DND-41 (cell line): Measurements from ENCODE around the gene CNBD2.

Experiments used
- ATAC-seq: fragments of 200-7000 bp; cut with Tn5 transposase; 3 replicates; pipeline ENCODE4 v1.9.1; 2021; ENCODE audit warnings: low read depth; ENCODE audit not compliant: insufficient read depth
- DNase-seq: peaks from one replicate; pipeline ENCODE4 v3.0.0-alpha.2; 2020
- H2AFZ ChIP-seq: 2 replicates; pipeline ENCODE4 v1.6.0; 2012; ENCODE audit warnings: low read depth, low read length
- H3K27ac ChIP-seq: 2 replicates; pipeline ENCODE4 v1.5.1; 2012; ENCODE audit warnings: low read length, inconsistent platforms
- H3K27me3 ChIP-seq: fragments of 200-600 bp; sonication (generic); 2 replicates; pipeline ENCODE4 v1.6.0; 2012; ENCODE audit warnings: low read length, mild to moderate bottlenecking, inconsistent platforms; ENCODE audit not compliant: insufficient read depth, poor library complexity
- H3K36me3 ChIP-seq: 2 replicates; pipeline ENCODE4 v1.5.1; 2012; ENCODE audit warnings: low read length, inconsistent platforms; ENCODE audit not compliant: insufficient read depth
- H3K4me1 ChIP-seq: 2 replicates; pipeline ENCODE4 v1.5.1; 2012; ENCODE audit warnings: mild to moderate bottlenecking, low read length; ENCODE audit not compliant: insufficient read depth
- H3K4me2 ChIP-seq: 2 replicates; pipeline ENCODE4 v1.6.0; 2012; ENCODE audit warnings: mild to moderate bottlenecking, moderate library complexity, low read length, inconsistent platforms; ENCODE audit not compliant: insufficient read depth
- H3K4me3 ChIP-seq, 2 experiments: fragments of 200-600 bp in 1 of 2; shearing (Covaris generic) in 1 of 2; 2 replicates each; pipeline ENCODE4 v1.5.1; 2012 to 2016; ENCODE audit warnings: inconsistent platforms in 2 of 2, low read length in 2 of 2, mild to moderate bottlenecking in 2 of 2, low read depth in 1 of 2, moderate library complexity in 1 of 2
- H3K79me2 ChIP-seq: 2 replicates; pipeline ENCODE4 v1.6.0; 2012; ENCODE audit warnings: low read length, inconsistent platforms; ENCODE audit not compliant: insufficient read depth
- H3K9ac ChIP-seq: 2 replicates; pipeline ENCODE4 v1.6.0; 2012; ENCODE audit warnings: low read depth, mild to moderate bottlenecking, inconsistent platforms, low read length, moderate library complexity
- H3K9me3 ChIP-seq: 2 replicates; pipeline ENCODE4 v1.5.1; 2012; ENCODE audit warnings: low read length, moderate library complexity, mild to moderate bottlenecking, inconsistent platforms; ENCODE audit not compliant: insufficient read depth, severe bottlenecking
- H4K20me1 ChIP-seq: 2 replicates; pipeline ENCODE4 v1.6.0; 2012; ENCODE audit warnings: low read length; ENCODE audit not compliant: insufficient read depth
- CTCF ChIP-seq: IDR thresholded peaks from 2 replicates; pipeline ENCODE4 v1.5.1; 2012; ENCODE audit warnings: borderline replicate concordance, low read length, moderate library complexity, mild to moderate bottlenecking; ENCODE audit not compliant: poor library complexity, severe bottlenecking; ENCODE audit errors: extremely low read depth
- EZH2 ChIP-seq: IDR thresholded peaks from 3 replicates; pipeline ENCODE4 v1.6.1; 2012; ENCODE audit warnings: borderline replicate concordance, low read depth, mild to moderate bottlenecking, moderate library complexity, low read length, inconsistent platforms; ENCODE audit not compliant: severe bottlenecking

CNBD2 gene

GRCh38 chr20:35981969-35982368 is 13.6 kb downstream of the CNBD2 start:
- H3K9me3 ChIP-seq, result no peaks in the 10 kb centered on the region
- H3K4me1 ChIP-seq, result no peaks in the 10 kb centered on the region
- H3K4me2 ChIP-seq, result no peak overlapping the region
- H4K20me1 ChIP-seq, result no peaks in the 10 kb centered on the region
- H3K27me3 ChIP-seq, result peaks cover 14% of the 10 kb centered on the region
- no peak for DNase-seq
- no peaks in the 10 kb centered on the region for H3K36me3 ChIP-seq
- H3K27ac ChIP-seq, result no peak overlapping the region
- H3K79me2 ChIP-seq, result no peaks in the 10 kb centered on the region
- H3K9ac ChIP-seq, result no peak overlapping the region
- no peak overlapping the region for H2AFZ ChIP-seq
- TF ChIP-seq CTCF, result no peak
- no peak for ATAC-seq
- no peak overlapping the region for H3K4me3 ChIP-seq

- no peak overlapping the region for H3K9ac ChIP-seq
- no peak overlapping the region for H2AFZ ChIP-seq
- DNase-seq (no peak), ATAC-seq (no peak)
- no peaks in the 10 kb centered on the region for H3K79me2 ChIP-seq
- H3K36me3 ChIP-seq, result no peaks in the 10 kb centered on the region
- no peaks in the 10 kb centered on the region for H3K9me3 ChIP-seq
- peaks cover 14% of the 10 kb centered on the region for H3K27me3 ChIP-seq
- no peak overlapping the region for H3K4me2 ChIP-seq
- no peak overlapping the region for H3K4me3 ChIP-seq
- no peaks in the 10 kb centered on the region for H3K4me1 ChIP-seq
- H4K20me1 ChIP-seq, result no peaks in the 10 kb centered on the region
- no peak for TF ChIP-seq CTCF
- no peak for TF ChIP-seq EZH2
- no peak overlapping the region for H3K27ac ChIP-seq
Measured at GRCh38 chr20:35984382-35984781, 16.0 kb downstream of the CNBD2 start.

- no peak overlapping the region for H3K27ac ChIP-seq
- no peak overlapping the region for H3K4me2 ChIP-seq
- H3K27me3 ChIP-seq, result peaks cover 6% of the 10 kb centered on the region
- H3K4me1 ChIP-seq, result no peaks in the 10 kb centered on the region
- H3K36me3 ChIP-seq, result no peaks in the 10 kb centered on the region
- no peaks in the 10 kb centered on the region for H3K9me3 ChIP-seq
- no peak overlapping the region for H3K4me3 ChIP-seq
- no peak for ATAC-seq
- no peak for DNase-seq
- no peak overlapping the region for H2AFZ ChIP-seq
- no peaks in the 10 kb centered on the region for H4K20me1 ChIP-seq
- H3K79me2 ChIP-seq, result no peaks in the 10 kb centered on the region
- H3K9ac ChIP-seq, result no peak overlapping the region
- no peak for TF ChIP-seq EZH2
- no peak for TF ChIP-seq CTCF
Measured at GRCh38 chr20:35985806-35986205, 17.4 kb downstream of the CNBD2 start.

- ATAC-seq (no peak), DNase-seq (no peak)
- Histone ChIP-seq H3K27ac (no peak overlapping the region), H2AFZ (no peak overlapping the region), H4K20me1 (no peaks in the 10 kb centered on the region), H3K79me2 (no peaks in the 10 kb centered on the region), H3K9ac (no peak overlapping the region), H3K36me3 (no peaks in the 10 kb centered on the region), H3K27me3 (no peaks in the 10 kb centered on the region), H3K4me2 (no peak overlapping the region), H3K9me3 (no peaks in the 10 kb centered on the region), H3K4me3 (no peak overlapping the region), H3K4me1 (no peaks in the 10 kb centered on the region)
- TF ChIP-seq CTCF, result no peak
- TF ChIP-seq EZH2, result no peak
Measured at GRCh38 chr20:35988910-35989463, 20.6 kb downstream of the CNBD2 start.
